HUDEP-2 (cell line): ENCODE data around the gene SLITRK1.

Experiments
- DNase-seq, 76 experiments: peaks; one replicate each; lab custom pipeline; 2025; ENCODE audit not compliant: unreplicated experiment in 76 of 76; lab: John Stamatoyannopoulos, UW

SLITRK1 gene

DNA sequence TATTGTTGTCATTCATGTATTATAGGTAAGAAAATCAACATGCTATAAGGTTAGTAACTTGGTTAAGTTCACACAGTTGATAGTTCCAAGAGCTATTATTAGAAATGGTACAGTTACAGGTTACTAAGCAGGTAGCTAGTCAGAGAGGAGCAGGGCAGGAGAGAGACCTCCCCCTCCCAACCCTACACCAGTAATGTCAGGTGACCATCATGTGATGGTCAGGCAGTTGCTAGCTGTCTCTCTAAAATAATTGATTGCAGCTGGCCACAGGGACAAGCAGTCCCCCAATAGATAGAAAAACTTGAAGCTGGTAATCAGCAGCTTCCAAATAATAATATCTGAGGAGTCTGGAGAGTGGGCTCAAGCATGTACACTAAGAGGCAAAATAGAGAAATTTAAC, 14.6 kb downstream of the SLITRK1 start:
- no peak for DNase-seq

DNA sequence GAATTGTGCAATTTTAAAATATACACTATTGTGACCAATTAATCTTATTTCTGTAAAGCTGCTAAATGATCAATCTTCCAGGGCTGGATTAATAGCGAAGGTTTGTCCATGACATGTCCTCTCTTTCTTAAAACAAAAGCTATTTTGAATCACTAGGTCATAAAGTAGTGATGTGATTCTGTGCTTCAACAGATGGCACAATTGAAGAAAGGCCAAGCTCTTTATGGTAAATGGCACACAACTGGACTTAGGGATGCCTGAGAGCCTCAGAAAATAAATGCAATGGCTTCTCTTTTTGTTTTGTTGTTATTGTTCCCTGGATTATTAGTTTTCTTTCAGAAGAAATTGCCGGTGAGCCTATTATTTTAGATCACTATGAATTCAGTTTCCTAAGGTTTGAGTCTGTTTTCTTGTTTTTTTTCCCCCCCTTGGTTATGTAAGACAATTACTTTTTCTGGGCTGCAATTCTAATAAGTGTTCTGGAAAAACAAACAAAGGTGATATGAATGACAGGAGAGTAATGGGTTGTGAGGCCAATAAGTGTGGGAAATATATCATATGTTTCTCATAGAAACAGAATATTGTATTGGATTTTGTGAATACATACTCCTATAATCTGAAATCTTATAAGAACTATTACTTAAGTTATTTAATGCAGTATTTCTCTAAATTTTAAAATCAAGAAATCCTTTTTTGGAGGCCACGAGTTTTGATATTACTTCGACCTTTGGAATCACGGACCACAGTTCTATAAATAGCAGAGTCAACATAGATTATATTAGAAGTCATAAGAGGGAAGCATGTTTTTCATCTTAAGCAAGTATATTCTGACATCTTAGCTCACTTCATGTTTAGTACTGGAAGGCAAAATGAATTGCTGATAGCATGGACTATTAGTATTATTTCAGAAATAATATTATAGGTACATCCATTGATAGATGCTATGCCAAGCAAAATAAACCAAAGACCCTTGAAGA, 16.8 kb downstream of the SLITRK1 start:
- DNase-seq = no peak

DNA sequence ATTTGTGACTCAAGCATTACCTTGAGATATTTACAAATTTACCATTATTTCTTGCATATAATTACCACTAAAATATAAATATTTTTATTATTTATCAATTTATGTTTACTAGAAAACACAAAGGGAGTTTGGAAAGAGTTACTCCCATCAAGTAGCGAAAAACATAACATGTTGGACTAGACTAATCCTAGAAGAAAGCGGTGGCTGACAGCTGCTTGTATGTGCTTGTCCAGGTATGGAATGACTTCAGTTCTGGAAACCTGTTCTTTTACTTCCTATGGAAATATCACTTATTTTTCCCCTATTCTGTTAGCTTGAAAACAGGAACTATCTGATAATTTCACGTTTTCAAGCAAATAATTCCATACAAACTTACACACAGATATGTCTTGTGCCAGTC, 28.5 kb downstream of the SLITRK1 start:
- no peak for DNase-seq

DNA sequence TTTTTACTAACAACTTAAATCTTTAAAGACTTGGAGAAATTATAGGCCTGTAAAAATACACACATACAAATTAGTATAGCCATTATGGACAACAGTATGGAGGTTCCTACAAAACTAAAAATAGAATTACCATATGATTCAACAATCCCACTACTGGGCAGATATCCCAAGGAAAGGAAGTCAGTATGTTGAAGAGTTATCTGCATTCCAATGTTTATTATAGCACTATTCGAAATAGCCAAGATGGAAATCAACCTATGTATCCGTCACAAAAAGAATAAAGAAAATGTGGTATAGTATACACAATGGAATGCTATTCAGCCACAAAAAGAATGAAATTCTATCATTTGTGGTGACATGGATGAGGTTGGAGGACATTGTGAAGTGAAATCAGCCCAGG, 37.2 kb downstream of the SLITRK1 start:
- DNase-seq = no peak

DNA sequence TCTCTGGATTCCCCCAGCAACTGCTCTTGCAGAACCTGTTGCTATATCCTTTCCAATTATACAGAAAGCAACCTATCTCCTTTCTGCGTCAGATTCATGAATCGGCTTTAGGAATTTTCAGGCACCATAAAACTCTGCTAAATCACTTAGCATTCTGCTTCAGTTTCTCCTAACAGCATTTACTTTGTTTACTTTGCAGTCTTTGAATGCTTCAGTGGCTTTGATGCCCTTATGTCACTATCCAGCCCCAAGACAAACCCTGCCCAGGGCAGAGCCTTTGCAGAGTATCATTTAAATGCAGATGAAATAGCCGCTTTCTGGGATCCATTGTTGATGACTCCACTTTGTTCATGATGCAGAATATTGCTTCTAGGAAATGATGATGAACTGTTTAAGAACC, 43.1 kb downstream of the SLITRK1 start:
- no peak for DNase-seq

DNA sequence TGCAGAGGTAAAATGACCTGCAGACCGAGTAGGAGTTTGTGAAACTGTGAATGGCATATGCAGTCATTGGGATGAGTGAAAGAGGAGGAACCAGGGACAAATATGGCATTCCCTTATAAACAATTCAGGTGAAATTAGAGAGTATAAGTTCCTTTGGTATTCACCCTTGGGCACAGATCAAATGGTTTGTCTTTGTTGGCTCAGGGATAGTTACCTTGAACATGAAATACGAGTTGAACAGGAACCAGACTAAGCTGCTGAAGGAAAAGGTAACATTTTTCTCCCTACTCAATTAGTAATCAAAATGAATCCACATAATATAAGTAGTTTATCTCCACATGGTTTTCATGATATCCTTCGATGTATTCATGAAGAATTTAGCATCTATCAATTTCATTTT, 50.5 kb downstream of the SLITRK1 start:
- DNase-seq = no peak

DNA sequence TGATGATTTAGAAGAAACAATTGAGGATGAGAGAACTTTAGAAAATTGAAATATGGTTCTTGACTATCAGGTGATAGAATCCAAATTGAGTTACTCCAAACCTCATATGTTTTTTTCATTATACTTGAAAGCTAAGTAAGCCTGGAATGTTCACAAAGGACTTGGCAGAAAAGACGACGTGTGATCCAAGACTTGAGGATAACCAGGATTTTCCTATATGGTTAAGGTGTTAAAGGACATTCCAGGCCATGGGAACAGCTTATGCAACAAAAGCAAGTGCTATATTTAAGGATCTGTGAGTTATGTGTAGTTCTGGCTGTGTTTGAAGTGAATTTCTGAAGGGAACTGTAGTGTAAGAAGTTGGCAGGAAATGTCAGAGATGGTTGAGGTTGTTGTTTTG, 52.5 kb downstream of the SLITRK1 start:
- no peak for DNase-seq

DNA sequence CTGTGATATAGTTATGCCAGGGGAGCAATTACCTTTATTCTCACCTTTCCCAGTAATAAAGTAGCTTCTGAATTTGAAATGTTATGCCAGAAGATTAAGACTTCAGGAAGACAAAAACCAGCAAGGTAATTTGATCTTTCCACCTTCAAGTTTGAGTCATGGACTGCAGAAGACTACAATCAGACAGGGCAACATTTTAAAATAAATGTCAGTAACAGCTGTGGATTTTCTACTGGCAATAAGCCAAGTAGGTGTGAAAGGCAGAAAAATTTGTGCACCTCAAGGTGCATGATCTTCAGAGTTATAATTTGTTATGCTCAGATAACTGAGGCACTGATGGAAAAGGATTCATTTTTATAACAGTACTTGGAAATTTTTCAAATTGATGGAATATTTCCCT, 54.9 kb downstream of the SLITRK1 start:
- no peak for DNase-seq
